DND-41 (cell line): ENCODE results near the gene JMJD8.

Source experiments
- EZH2 ChIP-seq: IDR thresholded peaks from 3 replicates; pipeline ENCODE4 v1.6.1; 2012; ENCODE audit warnings: borderline replicate concordance, low read depth, mild to moderate bottlenecking, moderate library complexity, low read length, inconsistent platforms; ENCODE audit not compliant: severe bottlenecking
- TF ChIP-seq, protein P1 (sequence below): IDR thresholded peaks from 2 replicates; pipeline ENCODE4 v1.5.1; 2012; ENCODE audit warnings: borderline replicate concordance, low read length, moderate library complexity, mild to moderate bottlenecking; ENCODE audit not compliant: poor library complexity, severe bottlenecking; ENCODE audit errors: extremely low read depth

DNA sequence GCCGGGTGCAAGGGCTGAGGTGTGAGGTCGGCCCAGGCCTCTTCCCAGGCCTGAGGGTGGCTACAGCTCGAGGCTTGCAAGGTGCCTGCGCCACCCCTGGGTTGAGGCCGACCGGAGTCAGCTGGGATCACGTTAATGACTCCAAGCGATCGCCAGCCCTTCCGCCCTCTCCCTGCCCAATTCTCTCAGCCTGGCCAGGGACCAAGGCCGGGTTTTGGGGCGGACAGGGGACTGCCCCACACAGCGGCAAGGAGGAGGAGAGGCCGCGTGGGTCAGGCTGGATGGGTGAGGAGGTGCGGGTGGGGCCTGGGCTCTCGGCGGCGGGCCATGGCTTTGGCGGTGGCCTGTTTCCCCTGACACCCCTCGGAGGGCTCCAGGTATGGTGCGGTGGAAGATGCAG, 9.2 kb upstream of the JMJD8 start:
- TF ChIP-seq, protein P1, sequence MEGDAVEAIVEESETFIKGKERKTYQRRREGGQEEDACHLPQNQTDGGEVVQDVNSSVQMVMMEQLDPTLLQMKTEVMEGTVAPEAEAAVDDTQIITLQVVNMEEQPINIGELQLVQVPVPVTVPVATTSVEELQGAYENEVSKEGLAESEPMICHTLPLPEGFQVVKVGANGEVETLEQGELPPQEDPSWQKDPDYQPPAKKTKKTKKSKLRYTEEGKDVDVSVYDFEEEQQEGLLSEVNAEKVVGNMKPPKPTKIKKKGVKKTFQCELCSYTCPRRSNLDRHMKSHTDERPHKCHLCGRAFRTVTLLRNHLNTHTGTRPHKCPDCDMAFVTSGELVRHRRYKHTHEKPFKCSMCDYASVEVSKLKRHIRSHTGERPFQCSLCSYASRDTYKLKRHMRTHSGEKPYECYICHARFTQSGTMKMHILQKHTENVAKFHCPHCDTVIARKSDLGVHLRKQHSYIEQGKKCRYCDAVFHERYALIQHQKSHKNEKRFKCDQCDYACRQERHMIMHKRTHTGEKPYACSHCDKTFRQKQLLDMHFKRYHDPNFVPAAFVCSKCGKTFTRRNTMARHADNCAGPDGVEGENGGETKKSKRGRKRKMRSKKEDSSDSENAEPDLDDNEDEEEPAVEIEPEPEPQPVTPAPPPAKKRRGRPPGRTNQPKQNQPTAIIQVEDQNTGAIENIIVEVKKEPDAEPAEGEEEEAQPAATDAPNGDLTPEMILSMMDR: no peak
- TF ChIP-seq EZH2: no peak
